NCI-H510A (cell line): ENCODE data around the gene MPG.

Experiments used
- DNase-seq: peaks from one replicate; lab custom pipeline; 2025; lab: John Stamatoyannopoulos, UW

Gene MPG

DNA sequence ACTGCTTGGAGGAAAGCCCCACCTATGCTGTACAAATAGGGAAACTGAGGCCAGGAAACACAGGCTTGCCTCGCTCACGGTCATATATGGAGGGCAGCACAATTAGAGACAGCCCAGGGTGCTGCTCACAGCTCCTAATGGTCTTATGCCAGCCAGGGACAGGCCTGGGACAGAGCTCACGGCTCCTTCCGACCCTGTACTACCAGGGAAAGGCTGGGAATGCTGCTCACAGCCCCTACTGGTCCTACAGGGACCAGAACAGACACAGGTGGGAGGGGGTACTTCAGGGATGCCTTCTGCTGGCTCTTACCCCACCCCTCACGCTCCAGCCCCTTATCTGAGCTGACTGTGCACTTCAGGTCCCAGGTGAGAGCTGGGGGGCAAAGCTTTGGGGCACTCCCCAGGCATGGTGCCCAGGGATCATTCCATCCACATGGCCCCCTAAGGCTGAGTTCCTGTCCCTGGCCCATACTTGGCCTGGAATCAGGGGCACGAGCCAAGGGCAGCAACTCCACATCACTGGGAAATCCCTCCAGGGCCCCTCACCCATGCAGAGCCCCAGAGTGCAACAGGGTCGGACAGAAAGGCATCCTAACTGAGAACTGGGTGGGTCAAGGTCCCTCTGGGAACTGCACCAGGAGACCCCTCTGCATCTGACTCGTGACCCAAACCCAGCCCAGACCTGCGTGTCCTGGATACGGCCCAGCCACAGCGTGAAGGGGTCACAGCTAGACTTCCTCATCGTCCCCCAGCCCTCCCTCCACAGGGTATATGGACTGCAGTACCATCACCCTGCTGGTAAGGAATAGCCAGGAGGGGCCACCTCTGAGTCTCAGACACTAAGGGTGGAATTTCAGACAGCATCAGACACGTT is 11.5 kb upstream of the MPG start:
- no peak for DNase-seq

GRCh38 chr16:67183-67791 is 10.7 kb upstream of the MPG start:
- no peak for DNase-seq

- DNase-seq: no peak
Observed at GRCh38 chr16:67884-68789, 9.9 kb upstream of the MPG start.

- no peak for DNase-seq
Observed at GRCh38 chr16:69181-69580, 8.8 kb upstream of the MPG start.

DNA sequence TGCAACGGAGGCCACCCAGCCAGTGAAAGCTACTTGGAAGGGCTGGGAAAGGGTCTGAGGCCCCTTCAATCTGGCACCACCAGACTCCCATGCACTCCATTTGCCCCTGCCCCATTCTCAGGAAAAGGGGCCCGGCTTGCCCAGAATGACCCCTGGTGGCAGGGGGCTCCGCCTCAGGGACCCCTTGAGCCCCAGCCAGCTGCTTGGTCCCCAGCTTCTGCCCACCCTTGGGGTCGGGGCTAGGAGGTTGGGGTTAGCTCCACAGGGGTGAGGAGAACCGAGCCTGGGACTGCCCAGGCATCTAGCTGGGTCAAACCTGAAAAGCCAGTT is 6.8 kb upstream of the MPG start:
- DNase-seq: no peak

- DNase-seq: peak; percentile 88
Observed at GRCh38 chr16:71540-72401, 6.3 kb upstream of the MPG start.

- no peak for DNase-seq
Observed at GRCh38 chr16:72561-73548, 5.2 kb upstream of the MPG start, which contains the start of gene RHBDF1. Gene RHBDF1, minus strand, starts transcription at chr16:72631. Its CDS starts 7,616 bp downstream, at chr16:65015.

- no peak for DNase-seq
Observed at GRCh38 chr16:74051-74746, 3.8 kb upstream of the MPG start.

DNA sequence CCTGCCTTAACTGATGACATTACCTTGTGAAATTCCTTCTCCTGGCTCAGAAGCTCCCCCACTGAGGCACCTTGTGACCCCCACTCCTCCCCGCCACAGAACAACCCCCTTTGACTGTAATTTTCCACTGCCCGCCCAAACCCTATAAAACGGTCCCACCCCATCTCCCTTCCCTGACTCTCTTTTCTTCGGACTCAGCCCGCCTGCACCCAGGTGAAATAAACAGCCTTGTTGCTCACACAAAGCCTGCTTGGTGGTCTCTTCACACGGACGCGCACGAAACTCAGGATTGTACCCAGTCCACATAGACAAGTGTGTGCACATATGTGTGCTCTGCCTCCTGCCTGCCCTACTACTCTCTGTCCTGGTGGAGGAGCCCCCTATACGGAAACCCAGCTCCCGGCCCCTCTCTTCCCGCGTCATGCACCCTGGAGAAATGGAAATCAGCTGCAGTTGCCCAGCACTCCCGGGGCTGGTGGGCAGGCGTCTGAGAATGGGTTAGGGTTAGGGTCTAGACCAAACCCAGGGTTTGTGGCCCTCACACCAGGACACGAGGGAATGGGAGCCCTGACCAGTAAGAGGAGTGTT is 3.2 kb upstream of the MPG start:
- DNase-seq: no peak

GRCh38 chr16:75580-76501 is 2.2 kb upstream of the MPG start:
- DNase-seq: no peak

DNA sequence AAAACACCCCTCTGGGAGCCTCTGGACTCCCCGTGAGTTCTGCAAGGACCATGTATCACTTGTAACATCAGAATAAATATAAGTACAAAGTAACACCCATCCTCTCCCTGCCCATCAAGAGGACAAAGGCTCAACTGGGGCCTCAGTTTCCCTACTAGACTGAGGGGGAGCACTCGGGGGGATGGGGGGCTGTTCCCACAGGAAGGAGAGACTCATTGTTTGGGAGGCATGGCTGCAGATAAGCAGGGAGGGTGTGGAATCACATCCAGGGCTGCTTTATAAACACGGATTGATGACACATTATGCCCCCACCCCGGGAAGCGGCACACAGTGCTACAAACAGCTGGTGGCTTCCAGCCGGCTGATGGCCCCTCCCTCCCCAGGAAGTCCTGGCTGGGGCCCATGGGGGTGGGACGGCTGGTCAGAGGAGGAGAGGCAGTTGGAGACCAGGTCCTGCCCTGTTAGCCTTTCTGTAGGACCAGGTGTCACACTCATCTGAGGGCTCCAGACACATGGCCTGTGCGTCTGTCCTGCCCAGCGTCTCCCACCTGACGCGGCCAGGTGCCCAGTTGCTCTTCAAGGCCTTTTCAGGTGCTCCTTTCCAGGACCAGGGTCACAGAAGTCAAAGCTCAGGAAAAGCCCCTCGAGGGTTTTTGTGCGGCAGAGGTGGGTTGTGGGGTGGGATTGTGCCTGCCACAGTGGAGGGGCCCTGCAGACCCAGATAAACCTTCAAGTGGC is 1.3 kb upstream of the MPG start:
- DNase-seq: no peak

DNA sequence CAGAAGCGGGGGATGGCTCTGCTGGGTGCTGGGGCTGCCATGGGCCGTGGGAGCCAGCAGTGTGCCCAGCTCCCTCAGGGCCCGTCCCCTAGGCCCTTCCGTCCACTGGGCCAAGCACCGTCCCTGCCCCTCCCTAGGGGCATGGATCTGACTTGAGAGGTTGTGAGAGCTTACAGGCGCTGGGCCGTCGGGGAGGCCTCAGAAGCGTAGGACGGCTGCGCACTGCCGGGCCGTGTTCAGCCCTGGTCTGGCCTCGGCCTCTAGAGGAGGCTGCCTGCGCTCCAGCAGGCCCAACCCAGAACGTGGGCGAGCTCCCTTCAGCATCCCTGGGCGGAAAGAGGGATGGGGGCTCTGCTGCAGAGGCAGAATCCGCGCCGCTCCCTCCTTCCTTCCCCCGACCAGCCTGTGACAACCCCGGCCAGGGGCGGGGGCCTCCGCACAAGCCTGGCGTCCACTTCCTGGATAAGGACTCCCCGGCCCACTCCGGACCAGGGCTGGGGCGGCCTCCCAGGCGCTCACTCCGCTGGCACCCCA is 685 bp upstream of the MPG start:
- no peak for DNase-seq

DNA sequence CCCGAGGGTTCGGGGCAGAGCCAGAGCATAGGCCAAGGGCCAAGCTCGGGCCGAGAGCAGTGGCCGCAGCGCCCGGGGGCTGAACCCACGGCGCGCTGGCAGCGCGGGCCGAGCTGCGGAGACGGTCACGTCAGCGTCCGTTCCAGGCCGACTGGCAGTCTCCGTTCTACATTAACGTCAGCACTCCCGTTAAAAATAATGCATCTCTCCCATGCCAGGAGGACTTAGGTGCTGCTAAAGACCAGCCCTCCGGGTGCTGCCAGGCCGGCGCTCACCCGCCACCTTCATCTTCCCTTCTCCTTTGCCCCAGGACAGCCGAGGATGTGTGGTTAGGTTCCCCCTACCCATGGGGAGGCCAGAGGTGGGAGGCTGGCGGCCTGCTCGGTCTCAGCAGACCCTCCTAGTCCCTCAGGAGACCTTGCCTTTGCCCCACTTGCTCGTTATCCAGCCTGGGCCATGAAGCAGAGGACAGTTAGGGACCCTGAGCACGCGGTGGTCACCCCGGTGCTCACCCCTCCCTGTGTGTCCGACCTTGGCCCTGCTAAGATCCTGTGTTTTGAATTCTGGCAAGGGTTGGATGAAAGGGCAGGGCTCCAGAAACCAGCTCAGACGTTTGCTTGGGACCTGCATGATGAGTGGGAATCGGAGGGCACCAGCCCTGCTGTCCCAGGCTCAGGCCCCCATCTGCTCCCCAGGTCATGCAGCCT is 572 bp downstream of the MPG start:
- DNase-seq: no peak

- no peak for DNase-seq
Observed at GRCh38 chr16:79151-80054, 1.4 kb downstream of the MPG start.

GRCh38 chr16:83060-83603 is 5.1 kb downstream of the MPG start:
- no peak for DNase-seq
